ENCODE results near the gene ZNF677.

GRCh38 chr19:53237114-53237777 lies 17.4 kb downstream of the ZNF677 start:
- TF ChIP-seq ZNF766 (CRISPR knock-in tag; conservative IDR thresholded peaks at IDR 0.05) (no peak), E2F4 (CRISPR knock-in tag; IDR thresholded peaks at IDR 0.05; ENCODE audit: low read depth) (no peak), KDM2B (CRISPR knock-in tag; IDR thresholded peaks at IDR 0.05) (no peak), SP2 (IDR thresholded peaks at IDR 0.05; ENCODE audit: extremely low read depth, low read depth, low read length, poor library complexity, severe bottlenecking) (no peak), POLR2A (conservative IDR thresholded peaks at IDR 0.05) (no peak), ZNF224 (CRISPR knock-in tag; IDR thresholded peaks at IDR 0.05) (no peak)
